Measurements from ENCODE around the gene GALK1. TPM values are rescaled to one million over a fixed set of nuclear protein-coding genes. Genes with fewer than 3 reads are reported as not detected.

Gene GALK1
- total and polyA plus RNA-seq, 9 of the 15 experiments (the other 6 are each of a cell fraction or from before 2014, with no cell fraction given) = 0.45 to 51.6 (median 17.4) TPM

GRCh38 chr17:75750661-75751423, 14.2 kb downstream of the GALK1 start:
- POLR2A ChIA-PET = interaction anchor here (0.6 to 1.6 kb wide), 9 partner anchors 13 to 173 kb away, joined by 3 to 4 read pairs (median 4); partner anchors contain the start of gene SMIM5
- CTCF ChIA-PET (ENCODE audit: low intra/inter-chr PET ratio) = interaction anchor here (0.7 to 1.6 kb wide), 5 partner anchors 74 to 131 kb away, joined by 3 to 14 read pairs (median 4); partner anchors contain the start of gene SMIM5
- Histone ChIP-seq H2AFZ (ENCODE audit: low read depth, low read length) (no peak overlapping the region), H4K20me1 (replicated peaks; ENCODE audit: control insufficient read depth, insufficient read depth, low read length) (no peaks in the 10 kb centered on the region), H3K9me3 (replicated peaks; ENCODE audit: control insufficient read depth, insufficient read depth, low read depth, low read length) (no peaks in the 10 kb centered on the region), H3K79me2 (ENCODE audit: control insufficient read depth, insufficient read depth, low read length) (no peaks in the 10 kb centered on the region), H3K9ac (ENCODE audit: insufficient read depth in 1 of 2, low read depth in 2 of 2, low read length in 2 of 2) (0 out of 4 replicates have a peak overlapping the region, but pooled peaks of 1 of the 2 experiments have one; percentile 10), H3K36me3 (ENCODE audit: control insufficient read depth, insufficient read depth, low read length) (no peaks in the 10 kb centered on the region), H3K9me1 (ENCODE audit: control insufficient read depth, insufficient read depth, low read length) (no peaks in the 10 kb centered on the region), H3K27me3 (ENCODE audit: control insufficient read depth in 2 of 2, insufficient read depth in 2 of 2, low read length in 2 of 2) (no peaks in the 10 kb centered on the region), H3K4me1 (replicated peaks in 1 of 2; ENCODE audit: control insufficient read depth in 2 of 2, insufficient read depth in 2 of 2, low read length in 2 of 2) (peaks cover 13 to 59% of the 10 kb centered on the region in 2 experiments), H3K27ac (ENCODE audit: extremely low read depth, low read depth, low read length) (no peak overlapping the region), H3K4me3 (no peak overlapping the region), H3K4me2 (ENCODE audit: insufficient read depth, low read length) (no peak overlapping the region)
- no peak for TF ChIP-seq TAF15 (IDR thresholded peaks at IDR 0.05; ENCODE audit: low read depth, low read length)
- no peak for TF ChIP-seq BRD9 (IDR thresholded peaks at IDR 0.05; ENCODE audit: low read depth, partially characterized antibody)
- TF ChIP-seq E2F5 (CRISPR knock-in tag; IDR thresholded peaks at IDR 0.05) = no peak
- no peak for TF ChIP-seq FOSL1 (tag; conservative IDR thresholded peaks at IDR 0.05)
- TF ChIP-seq CC2D1A (IDR thresholded peaks at IDR 0.05) = no peak
- no peak for TF ChIP-seq MBD2 (IDR thresholded peaks at IDR 0.05; ENCODE audit: borderline replicate concordance, low read depth)
- TF ChIP-seq ZNF780A (CRISPR knock-in tag; IDR thresholded peaks at IDR 0.05) = no peak
- TF ChIP-seq SMAD2 (IDR thresholded peaks at IDR 0.05; ENCODE audit: low read depth, low read length) = no peak
- no peak for TF ChIP-seq FOXO4 (CRISPR knock-in tag; IDR thresholded peaks at IDR 0.05)
- TF ChIP-seq MAFF (IDR thresholded peaks at IDR 0.05; ENCODE audit: low read length) = no peak
- TF ChIP-seq CTCFL (IDR thresholded peaks at IDR 0.05; ENCODE audit: borderline replicate concordance, insufficient read depth, low read depth, low read length, poor library complexity, severe bottlenecking) = no peak
- TF ChIP-seq EP300 (IDR thresholded peaks at IDR 0.05; ENCODE audit: low read length) = no peak
- no peak for TF ChIP-seq POLR2A (conservative IDR thresholded peaks at IDR 0.05)
- no peak for TF ChIP-seq RBM22 (IDR thresholded peaks at IDR 0.05; ENCODE audit: low read depth, low read length, poor library complexity, severe bottlenecking)
- TF ChIP-seq NFXL1 (CRISPR knock-in tag; IDR thresholded peaks at IDR 0.05) = no peak
- TF ChIP-seq ELF4 (CRISPR knock-in tag; IDR thresholded peaks at IDR 0.05) = no peak
- no peak for TF ChIP-seq KDM1A (IDR thresholded peaks at IDR 0.05)
- intact Hi-C loops (cut with micrococcal nuclease) = loop anchor here (5.0 to 10.0 kb wide), 2 partner anchors 234 to 254 kb away; partner anchors contain the start of genes CASKIN2, CDK3 and TSEN54
- in situ Hi-C loops (cut with MboI) = no loop called here
- WGBS (ENCODE audit: insufficient coverage, low coverage, missing lambda C conversion rate) = 47% methylated on average over 23 of the region's 23 CpGs
- ATAC-seq (no peak), DNase-seq (ENCODE audit: extremely low read depth in 1 of 4, low spot score in 3 of 4) (no peak), FAIRE-seq (no peak)
- BruUV-seq (replicated peaks) = no TSS peak

Measured in K562 (cell line).